Mesothelial cell of epicardium (in vitro differentiated cells): Measurements from ENCODE around the gene MEX3D. TPM values are rescaled to one million over a fixed set of nuclear protein-coding genes. Genes with fewer than 3 reads are reported as not detected.

Experiments
- DNase-seq, 2 experiments: peaks; one replicate each; pipeline ENCODE4 v3.0.0; 2021; ENCODE audit warnings: low spot score in 2 of 2; ENCODE audit not compliant: unreplicated experiment in 2 of 2
- H3K27ac Mint-ChIP-seq: 2 replicates; pipeline ENCODE4 v1.8.0; 2021; ENCODE audit warnings: mixed read lengths
- H3K27me3 Mint-ChIP-seq: 2 replicates; pipeline ENCODE4 v1.8.0; 2021; ENCODE audit warnings: low read depth, mixed read lengths
- H3K36me3 Mint-ChIP-seq: 2 replicates; pipeline ENCODE4 v1.8.0; 2021; ENCODE audit warnings: mixed read lengths
- H3K4me1 Mint-ChIP-seq: 2 replicates; pipeline ENCODE4 v1.8.0; 2021; ENCODE audit warnings: mixed read lengths
- H3K4me3 Mint-ChIP-seq: 2 replicates; pipeline ENCODE4 v1.8.0; 2021; ENCODE audit warnings: mild to moderate bottlenecking, moderate library complexity, mixed read lengths
- H3K9me3 Mint-ChIP-seq: 2 replicates; pipeline ENCODE4 v1.8.0; 2021; ENCODE audit warnings: mixed read lengths
- CTCF ChIP-seq: fragments of 200-600 bp; sonication (generic); IDR thresholded peaks from one replicate; pipeline ENCODE4 v1.5.0; 2021; ENCODE audit warnings: antibody characterized with exemption; ENCODE audit not compliant: unreplicated experiment
- total RNA-seq: library from RNA; stranded (reverse); gene quantifications from 3 replicates; pipeline ENCODE4 v1.2.1, GENCODE V29; 2021

MEX3D gene
- total RNA-seq, 1 donor from 2014 or later: 91.7 TPM

GRCh38 chr19:1592024-1592754 lies 24.1 kb upstream of the MEX3D start:
- Mint-ChIP-seq H3K27me3 (no peaks in the 10 kb centered on the region), H3K36me3 (peaks cover 10% of the 10 kb centered on the region), H3K27ac (peak overlapping the region; percentile 92), H3K4me1 (peaks cover 27% of the 10 kb centered on the region), H3K4me3 (peak overlapping the region; percentile 83), H3K9me3 (no peaks in the 10 kb centered on the region)
- DNase-seq: peak; percentile 79 to 88
- no peak for TF ChIP-seq CTCF

DNA sequence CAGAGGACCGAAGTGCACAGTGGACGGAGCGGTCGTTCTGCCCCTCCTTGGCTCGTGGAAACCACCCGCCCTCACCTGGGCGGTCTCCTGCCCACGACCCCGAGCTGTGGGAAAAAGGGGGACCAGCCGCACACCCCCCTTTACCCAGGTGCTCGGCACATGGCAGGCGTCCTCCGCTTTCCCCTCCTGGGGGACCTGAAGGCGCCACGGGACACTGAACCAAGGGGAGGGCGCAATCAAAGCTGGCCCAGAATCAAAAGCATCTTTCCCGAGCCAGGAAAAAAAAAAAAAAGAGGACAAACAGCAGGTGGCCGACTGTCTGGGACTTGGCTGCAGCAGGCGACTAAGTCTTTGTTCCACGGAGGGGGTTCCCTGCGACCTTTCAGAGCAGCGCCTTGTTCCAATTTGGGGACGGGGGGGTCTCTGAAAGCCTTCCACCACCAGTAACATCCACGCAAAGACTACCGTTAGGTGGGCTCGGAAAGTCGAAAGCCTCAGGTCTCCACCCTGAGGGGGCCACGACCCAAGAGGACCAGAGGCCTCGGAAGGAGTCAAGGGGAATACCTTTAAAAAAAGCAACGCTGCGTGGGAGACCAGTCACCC lies 23.4 kb upstream of the MEX3D start:
- Mint-ChIP-seq H3K9me3 (no peaks in the 10 kb centered on the region), H3K4me3 (peak overlapping the region; percentile 83), H3K4me1 (peaks cover 27% of the 10 kb centered on the region), H3K36me3 (peaks cover 10% of the 10 kb centered on the region), H3K27me3 (no peaks in the 10 kb centered on the region), H3K27ac (peak overlapping the region; percentile 92)
- no peak for TF ChIP-seq CTCF
- DNase-seq: no peak

DNA sequence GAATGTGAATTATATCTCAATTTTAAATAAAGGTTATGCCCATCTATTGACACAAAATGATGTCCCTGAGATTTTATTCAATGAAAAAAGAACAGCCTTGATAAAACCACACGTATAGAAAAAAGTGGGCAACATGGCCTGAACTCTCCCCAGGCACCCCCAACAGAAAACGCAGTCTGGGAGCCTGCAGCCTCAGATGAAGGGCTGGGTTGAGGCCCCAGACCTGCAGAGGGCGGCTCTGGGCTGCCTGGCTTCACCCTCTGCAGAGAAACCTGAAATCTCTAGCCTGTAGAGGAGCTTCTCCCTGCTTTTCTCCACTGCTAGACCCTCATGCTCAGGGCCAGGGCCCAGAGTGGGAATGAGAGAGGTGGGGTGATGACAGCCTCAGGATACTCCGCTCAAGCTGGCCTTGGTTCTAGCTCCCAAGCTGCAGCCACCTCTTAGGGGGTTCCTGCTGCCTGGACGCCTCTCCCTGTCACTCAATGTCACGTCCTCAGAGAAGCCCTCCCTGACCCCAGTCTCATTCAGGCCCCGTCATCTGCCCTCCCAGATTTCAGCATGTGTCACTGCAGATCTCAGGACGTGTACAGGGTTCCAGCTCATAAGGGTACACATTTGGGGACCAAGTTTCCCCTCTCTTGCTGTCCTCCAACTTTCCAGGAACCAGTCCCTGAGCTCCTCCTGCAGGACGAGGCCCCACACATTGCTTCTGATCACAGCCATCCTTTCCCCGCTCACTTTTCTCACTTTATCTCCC lies 22.7 kb upstream of the MEX3D start:
- Mint-ChIP-seq H3K9me3 (no peaks in the 10 kb centered on the region), H3K27ac (peak overlapping the region; percentile 92), H3K4me1 (peaks cover 27% of the 10 kb centered on the region), H3K27me3 (no peaks in the 10 kb centered on the region), H3K4me3 (peak overlapping the region; percentile 83), H3K36me3 (peaks cover 14% of the 10 kb centered on the region)
- DNase-seq: no peak
- no peak for TF ChIP-seq CTCF

GRCh38 chr19:1587872-1588271 lies 19.7 kb upstream of the MEX3D start:
- peaks cover 25% of the 10 kb centered on the region for H3K4me1 Mint-ChIP-seq
- H3K36me3 Mint-ChIP-seq: peaks cover 25% of the 10 kb centered on the region
- TF ChIP-seq CTCF: no peak
- no peaks in the 10 kb centered on the region for H3K27me3 Mint-ChIP-seq
- DNase-seq: no peak
- H3K27ac Mint-ChIP-seq: peak overlapping the region; percentile 85
- H3K4me3 Mint-ChIP-seq: no peak overlapping the region
- H3K9me3 Mint-ChIP-seq: no peaks in the 10 kb centered on the region

GRCh38 chr19:1585243-1585580 lies 17.1 kb upstream of the MEX3D start:
- no peaks in the 10 kb centered on the region for H3K27me3 Mint-ChIP-seq
- no peak for TF ChIP-seq CTCF
- no peaks in the 10 kb centered on the region for H3K9me3 Mint-ChIP-seq
- H3K27ac Mint-ChIP-seq: no peak overlapping the region
- H3K4me3 Mint-ChIP-seq: no peak overlapping the region
- H3K36me3 Mint-ChIP-seq: peaks cover 36% of the 10 kb centered on the region
- no peak for DNase-seq
- peaks cover 14% of the 10 kb centered on the region for H3K4me1 Mint-ChIP-seq
